Endothelial cell of umbilical vein (primary cell): ENCODE data around the gene UGT1A9. TPM values are rescaled to one million over a fixed set of nuclear protein-coding genes. Genes with fewer than 3 reads are reported as not detected.

Experiments used
- BruUV-seq: library from RNA; stranded (reverse); fragments of 400-500 nt; replicated peaks from 2 replicates; lab custom pipeline; 2021; lab: Mats Ljungman, UMichigan
- CTCF ChIA-PET: fragments of 300-600, 350-600 bp; sonication (Branson Sonifier 250); formaldehyde crosslinking; loops from one replicate; lab custom pipeline; 2021; ENCODE audit warnings: antibody characterized with exemption, inconsistent platforms; lab: Charles Lee
- POLR2A ChIA-PET: fragments of 300-600, 350-600 bp; sonication (Branson Sonifier 250); formaldehyde crosslinking; loops from one replicate; lab custom pipeline; 2021; ENCODE audit warnings: antibody characterized with exemption, inconsistent platforms; lab: Charles Lee
- DNase-seq: peaks from one replicate; pipeline ENCODE4 v3.0.0-alpha.2; 2011; ENCODE audit warnings: low read depth, low spot score
- FAIRE-seq: peaks from 2 replicates; lab custom pipeline; 2011; peaks lifted over from hg19 to GRCh38; lab: Jason Lieb, UNC
- H2AFZ ChIP-seq: 2 replicates; pipeline ENCODE4 v1.6.0; 2012; ENCODE audit warnings: low read depth, low read length, control low read depth, inconsistent platforms
- H3K27ac ChIP-seq: 2 replicates; pipeline ENCODE4 v1.5.1; 2011; ENCODE audit warnings: low read depth, mild to moderate bottlenecking, control low read depth, low read length, moderate library complexity; ENCODE audit not compliant: insufficient read depth
- H3K27me3 ChIP-seq, 2 experiments: 2 replicates each; pipeline versions ENCODE4 v1.6.0 to v1.6.1; 2011; ENCODE audit warnings: low read length in 2 of 2, mixed read lengths in 1 of 2; ENCODE audit not compliant: control insufficient read depth in 2 of 2, insufficient read depth in 2 of 2
- H3K36me3 ChIP-seq, 2 experiments: 2 replicates in 1 of 2; 3 replicates in 1 of 2; pipeline ENCODE4 v1.5.1; 2011; ENCODE audit warnings: low read length in 2 of 2, mild to moderate bottlenecking in 1 of 2, moderate library complexity in 1 of 2; ENCODE audit not compliant: control insufficient read depth in 2 of 2, insufficient read depth in 2 of 2; ENCODE audit errors: extremely low read depth in 1 of 2
- H3K4me1 ChIP-seq: 3 replicates; pipeline ENCODE4 v1.5.1; 2011; ENCODE audit warnings: mild to moderate bottlenecking, low read length; ENCODE audit not compliant: control insufficient read depth, insufficient read depth; ENCODE audit errors: extremely low read depth
- H3K4me2 ChIP-seq: 2 replicates; pipeline ENCODE4 v1.6.1; 2011; ENCODE audit warnings: low read length, control low read depth, mixed read lengths; ENCODE audit not compliant: insufficient read depth
- H3K4me3 ChIP-seq, 3 experiments: fragments of 200-600 bp in 1 of 3; sonication (generic), shearing (Covaris generic) in 1 of 3; replicated peaks in 1 of 3; 2 replicates each; pipeline ENCODE4 v1.5.1; 2011 to 2016; ENCODE audit warnings: control low read depth in 3 of 3, low read length in 3 of 3, mild to moderate bottlenecking in 2 of 3, inconsistent platforms in 1 of 3, low read depth in 1 of 3, moderate library complexity in 1 of 3; ENCODE audit not compliant: insufficient read depth in 1 of 3
- H3K79me2 ChIP-seq: 2 replicates; pipeline ENCODE4 v1.6.0; 2012; ENCODE audit warnings: low read length, inconsistent platforms; ENCODE audit not compliant: control insufficient read depth, insufficient read depth
- H3K9ac ChIP-seq: replicated peaks from 2 replicates; pipeline ENCODE3; 2011; ENCODE audit warnings: low read length, control low read depth; ENCODE audit not compliant: insufficient read depth; ENCODE audit errors: extremely low read depth
- H3K9me1 ChIP-seq: replicated peaks from 3 replicates; pipeline ENCODE4 v1.6.0; 2011; ENCODE audit warnings: mild to moderate bottlenecking, low read length; ENCODE audit not compliant: control insufficient read depth, insufficient read depth; ENCODE audit errors: extremely low read depth
- H3K9me3 ChIP-seq: replicated peaks from 2 replicates; pipeline ENCODE4 v1.5.1; 2012; ENCODE audit warnings: low read length, inconsistent platforms; ENCODE audit not compliant: control insufficient read depth, insufficient read depth
- H4K20me1 ChIP-seq: replicated peaks from 2 replicates; pipeline ENCODE3; 2011; ENCODE audit warnings: mild to moderate bottlenecking, low read length; ENCODE audit not compliant: control insufficient read depth, insufficient read depth; ENCODE audit errors: extremely low read depth
- FOS ChIP-seq: IDR thresholded peaks from 2 replicates; pipeline ENCODE4 v1.6.1; 2011; ENCODE audit warnings: mild to moderate bottlenecking, low read length, moderate library complexity, borderline replicate concordance; ENCODE audit not compliant: insufficient read depth
- GATA2 ChIP-seq: IDR thresholded peaks from 2 replicates; pipeline ENCODE4 v1.7.0; 2011; ENCODE audit warnings: low read depth, mild to moderate bottlenecking, moderate library complexity, mixed read lengths, low read length; ENCODE audit not compliant: insufficient read length, insufficient read depth
- POLR2A ChIP-seq: IDR thresholded peaks from 2 replicates; pipeline ENCODE4 v1.6.1; 2012; ENCODE audit warnings: low read depth, mild to moderate bottlenecking, control low read depth, low read length
- POLR2AphosphoS5 ChIP-seq: IDR thresholded peaks from 2 replicates; pipeline ENCODE4 v1.6.1; 2012; ENCODE audit warnings: low read depth, mild to moderate bottlenecking, control low read depth, low read length, moderate library complexity; ENCODE audit not compliant: insufficient read depth
- dilution Hi-C: fragments of 300-500 bp; cut with MboI; formaldehyde crosslinking; loops from one replicate; pipeline ENCODE4 v1.15.0; 2019; ENCODE audit warnings: low sequenced_read_pairs; ENCODE audit not compliant: extremely low pct_ligation_motif_present
- intact Hi-C: fragments of 100-400 bp; cut with micrococcal nuclease; formaldehyde crosslinking; loops from one replicate; pipeline ENCODE4 v1.10.0; 2022
- polyA plus RNA-seq, 4 experiments: library from polyadenylated mRNA; depleted of rRNA in 3 of 4; stranded (reverse) in 3 of 4; unstranded in 1 of 4; fragments of >200 nt; gene quantifications; 2 replicates each; pipeline versions ENCODE4 v1.2.1 to v1.2.3, GENCODE V29; 2011 to 2012; ENCODE audit warnings: missing spikeins in 1 of 4
- total RNA-seq: library from RNA; stranded (reverse); gene quantifications from 2 replicates; pipeline ENCODE4 v1.2.3, GENCODE V29; 2021
- TF ChIP-seq, protein P1 (sequence below): IDR thresholded peaks from 2 replicates; pipeline ENCODE4 v1.6.1; 2011; ENCODE audit not compliant: insufficient read depth, insufficient read length
- TF ChIP-seq, protein P2 (sequence below), 2 donors: IDR thresholded peaks; 1 replicate in 1 of 2; 2 replicates in 1 of 2; pipeline ENCODE4 v1.5.1; 2011; ENCODE audit warnings: low read length in 2 of 2, mild to moderate bottlenecking in 2 of 2, moderate library complexity in 2 of 2, control low read depth in 1 of 2, inconsistent platforms in 1 of 2, low read depth in 1 of 2; ENCODE audit not compliant: insufficient read depth in 1 of 2; ENCODE audit errors: extremely low read depth in 1 of 2

UGT1A9 gene
- total and polyA plus RNA-seq, 2 donors (not counting 3 experiments of a cell fraction or from before 2014, with no cell fraction given), result not detected

DNA sequence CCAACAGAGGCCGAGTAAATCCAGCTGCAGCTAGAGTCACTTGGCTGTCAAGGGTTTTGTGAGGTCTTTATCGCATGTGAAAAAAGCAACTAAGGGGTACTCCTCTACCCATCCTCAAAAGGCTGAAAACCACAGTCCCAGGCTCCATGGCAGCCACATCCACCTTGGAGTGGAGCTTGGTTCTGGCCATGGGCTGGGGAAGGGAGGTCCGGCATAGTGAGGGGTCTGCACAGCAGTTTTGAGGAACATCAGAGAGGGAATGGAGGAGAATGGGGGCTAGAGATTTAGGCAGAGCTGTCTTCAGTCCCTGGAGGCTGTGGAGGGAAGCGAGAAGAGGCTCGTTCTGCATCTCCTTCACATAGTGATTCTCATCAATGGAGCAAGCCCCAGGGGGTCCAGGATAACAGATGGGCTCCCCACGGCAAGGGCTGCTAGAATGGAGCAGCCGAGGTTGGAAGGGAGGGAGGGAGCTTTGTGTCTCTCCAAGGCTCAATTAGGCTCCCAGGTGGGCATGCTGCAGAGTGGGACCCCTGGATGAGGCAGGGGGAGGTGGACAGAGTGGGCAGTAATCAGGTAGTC lies 127.5 kb downstream of the UGT1A9 start:
- Histone ChIP-seq H3K4me1 (no peaks in the 10 kb centered on the region), H2AFZ (no peak overlapping the region), H3K27ac (no peak overlapping the region), H3K27me3 (no peaks in the 10 kb centered on the region), H3K4me2 (no peak overlapping the region), H3K36me3 (no peaks in the 10 kb centered on the region), H3K9me1 (no peaks in the 10 kb centered on the region), H3K79me2 (no peaks in the 10 kb centered on the region), H3K9me3 (no peaks in the 10 kb centered on the region), H3K4me3 (no peak overlapping the region), H4K20me1 (no peaks in the 10 kb centered on the region), H3K9ac (no peak overlapping the region)
- dilution Hi-C loops (no loop called here), intact Hi-C loops (no loop called here)
- ChIA-PET CTCF (no interaction called here), POLR2A (no interaction called here)
- FAIRE-seq, result no peak
- TF ChIP-seq, protein P1, sequence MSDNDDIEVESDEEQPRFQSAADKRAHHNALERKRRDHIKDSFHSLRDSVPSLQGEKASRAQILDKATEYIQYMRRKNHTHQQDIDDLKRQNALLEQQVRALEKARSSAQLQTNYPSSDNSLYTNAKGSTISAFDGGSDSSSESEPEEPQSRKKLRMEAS, result no peak
- no peak for TF ChIP-seq FOS
- TF ChIP-seq POLR2A, result no peak
- no peak for TF ChIP-seq POLR2AphosphoS5
- TF ChIP-seq GATA2, result no peak
- TF ChIP-seq, protein P2, sequence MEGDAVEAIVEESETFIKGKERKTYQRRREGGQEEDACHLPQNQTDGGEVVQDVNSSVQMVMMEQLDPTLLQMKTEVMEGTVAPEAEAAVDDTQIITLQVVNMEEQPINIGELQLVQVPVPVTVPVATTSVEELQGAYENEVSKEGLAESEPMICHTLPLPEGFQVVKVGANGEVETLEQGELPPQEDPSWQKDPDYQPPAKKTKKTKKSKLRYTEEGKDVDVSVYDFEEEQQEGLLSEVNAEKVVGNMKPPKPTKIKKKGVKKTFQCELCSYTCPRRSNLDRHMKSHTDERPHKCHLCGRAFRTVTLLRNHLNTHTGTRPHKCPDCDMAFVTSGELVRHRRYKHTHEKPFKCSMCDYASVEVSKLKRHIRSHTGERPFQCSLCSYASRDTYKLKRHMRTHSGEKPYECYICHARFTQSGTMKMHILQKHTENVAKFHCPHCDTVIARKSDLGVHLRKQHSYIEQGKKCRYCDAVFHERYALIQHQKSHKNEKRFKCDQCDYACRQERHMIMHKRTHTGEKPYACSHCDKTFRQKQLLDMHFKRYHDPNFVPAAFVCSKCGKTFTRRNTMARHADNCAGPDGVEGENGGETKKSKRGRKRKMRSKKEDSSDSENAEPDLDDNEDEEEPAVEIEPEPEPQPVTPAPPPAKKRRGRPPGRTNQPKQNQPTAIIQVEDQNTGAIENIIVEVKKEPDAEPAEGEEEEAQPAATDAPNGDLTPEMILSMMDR (IDR thresholded peaks at IDR 0.05; ENCODE audit: extremely low read depth in 1 of 2, insufficient read depth in 1 of 2, low read depth in 1 of 2, low read length in 2 of 2), result no peak
- no TSS peak for BruUV-seq
- no peak for DNase-seq
